Limb (tissue), 2 donors: ENCODE measurements around the gene CDK14.

ENCODE experiments used
- DNase-seq, 2 donors: peaks; one replicate each; pipeline ENCODE4 v3.0.0-alpha.2; 2016; ENCODE audit errors: extremely low spot score in 2 of 2

CDK14 gene

DNA sequence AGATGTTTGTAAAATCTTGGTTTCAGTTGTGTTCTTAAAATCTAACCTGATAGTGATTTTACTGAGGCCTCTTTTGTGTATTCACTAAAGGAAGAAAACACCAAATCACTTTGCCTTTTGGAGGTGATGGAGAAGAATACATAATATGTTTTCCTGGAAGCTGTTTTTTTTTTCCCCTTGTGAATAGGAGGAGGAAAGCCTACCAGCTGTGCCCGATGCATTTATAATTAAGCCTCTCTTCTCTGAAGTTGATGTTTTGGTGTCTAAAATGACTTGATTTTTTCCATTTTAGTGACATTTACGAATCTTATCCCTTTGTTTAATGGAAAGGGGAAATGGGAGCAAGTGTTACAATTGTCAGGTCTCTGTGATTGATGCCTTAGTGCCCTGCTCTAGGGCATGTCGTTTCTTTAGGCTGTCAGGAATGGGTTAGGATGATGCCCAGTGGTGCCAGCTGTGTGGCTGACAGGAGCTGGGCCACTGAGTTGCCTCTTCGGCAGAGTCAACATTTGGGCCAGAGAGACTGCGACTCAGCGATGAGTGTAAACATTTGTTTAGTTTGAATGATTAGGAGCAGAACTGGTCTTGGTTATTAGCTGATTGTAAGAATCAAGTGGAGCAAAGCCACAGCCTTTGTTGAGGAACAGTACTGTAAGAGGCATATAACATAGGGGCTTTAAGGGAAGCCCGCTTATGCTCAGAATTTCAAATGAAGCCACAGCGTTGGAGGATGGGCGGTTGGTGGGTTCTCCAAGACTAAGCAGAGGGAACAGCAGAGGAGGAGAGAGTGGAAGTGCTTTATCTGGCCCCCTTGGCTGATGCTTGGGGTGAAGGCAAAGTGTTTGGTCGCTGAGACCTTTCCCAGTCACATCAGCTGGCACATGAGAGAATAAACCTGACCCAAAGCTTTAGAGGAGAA lies 81.6 kb downstream of the CDK14 start:
- no peak for DNase-seq

DNA sequence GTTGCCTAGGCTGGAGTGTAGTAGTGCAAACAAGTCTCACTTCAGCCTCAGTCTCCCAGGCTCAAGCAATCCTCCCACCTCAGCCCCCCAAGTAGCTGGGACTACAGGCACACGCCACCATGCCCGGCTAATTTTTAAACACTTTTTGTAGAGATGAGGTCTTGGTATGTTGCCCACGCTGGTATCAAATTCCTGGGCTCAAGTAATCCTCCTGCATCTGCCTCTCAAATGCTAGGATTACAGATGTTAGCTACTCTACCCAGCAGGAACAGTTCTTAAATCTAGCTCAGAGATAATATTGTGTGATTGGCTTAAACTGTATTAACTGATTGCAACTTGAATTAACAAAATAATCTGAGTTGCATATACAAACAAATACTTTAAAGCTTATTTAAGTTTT lies 82.9 kb downstream of the CDK14 start:
- DNase-seq: no peak

DNA sequence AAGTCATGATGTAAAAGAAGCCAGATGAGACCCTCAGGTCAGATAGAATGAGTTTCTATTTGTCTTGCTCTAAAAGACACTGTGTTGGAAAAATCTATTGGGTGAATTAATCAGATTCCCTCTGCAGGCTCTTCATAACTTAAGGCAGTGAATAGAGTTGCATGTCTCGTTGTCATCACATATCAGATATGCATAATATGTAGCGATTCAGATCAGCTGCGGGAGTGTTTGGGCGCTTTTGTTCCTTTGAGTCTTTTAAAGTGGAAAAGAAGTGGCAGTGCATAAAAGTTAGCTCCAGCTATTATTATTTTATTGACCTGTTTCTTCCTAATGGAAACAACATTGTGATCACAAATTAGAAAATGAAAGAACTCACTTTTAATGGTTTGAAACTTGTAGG lies 84.4 kb downstream of the CDK14 start:
- DNase-seq: no peak

DNA sequence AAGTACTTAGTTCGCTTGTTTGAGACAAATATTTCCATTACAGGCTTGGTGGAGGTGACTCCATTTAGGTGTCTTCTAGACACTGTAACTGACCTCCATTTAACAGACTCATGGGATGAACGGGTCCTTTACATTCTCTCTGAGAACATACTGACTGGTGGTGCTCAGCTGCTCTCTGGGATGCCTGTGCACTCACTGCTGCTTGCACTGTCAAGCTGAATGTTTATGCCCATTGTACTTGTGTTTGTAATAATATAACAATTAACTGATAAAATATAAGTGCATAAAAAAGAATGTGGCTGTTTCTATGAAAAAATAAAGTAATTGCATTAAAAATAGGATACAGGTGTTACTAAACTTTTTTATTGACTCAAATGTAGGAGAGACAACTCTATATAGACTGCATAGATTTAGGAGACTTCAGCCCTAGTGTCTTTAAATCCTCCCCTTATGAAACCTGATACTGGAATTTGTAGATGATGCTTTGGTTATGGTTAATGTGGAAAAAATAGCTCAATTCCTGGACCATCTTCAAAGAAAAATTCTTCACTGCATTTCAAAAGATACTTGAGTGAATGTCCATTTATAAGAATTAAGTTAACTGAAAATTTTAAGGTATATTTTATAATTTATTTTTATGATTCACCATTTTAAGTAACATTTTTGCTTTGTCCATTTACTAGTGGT lies 85.4 kb downstream of the CDK14 start:
- no peak for DNase-seq

DNA sequence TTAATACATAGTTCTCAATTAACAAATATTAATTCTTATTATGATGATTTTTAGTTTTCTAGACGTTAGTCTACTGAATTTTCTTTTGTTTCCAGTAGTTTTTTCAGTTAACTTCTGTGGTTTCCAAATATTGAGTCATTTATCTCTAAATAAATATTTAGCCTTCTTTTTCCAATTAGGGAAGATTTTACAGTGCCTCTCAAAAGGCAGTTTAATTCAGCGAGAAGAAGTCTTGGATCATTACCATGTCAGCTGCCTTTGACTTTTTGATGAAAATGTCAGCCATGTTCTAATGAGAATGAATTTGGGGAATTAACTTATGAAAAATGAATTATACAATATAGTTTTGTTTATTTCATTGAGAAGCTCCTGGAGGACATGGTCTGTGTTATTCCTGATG lies 90.0 kb downstream of the CDK14 start:
- no peak for DNase-seq

DNA sequence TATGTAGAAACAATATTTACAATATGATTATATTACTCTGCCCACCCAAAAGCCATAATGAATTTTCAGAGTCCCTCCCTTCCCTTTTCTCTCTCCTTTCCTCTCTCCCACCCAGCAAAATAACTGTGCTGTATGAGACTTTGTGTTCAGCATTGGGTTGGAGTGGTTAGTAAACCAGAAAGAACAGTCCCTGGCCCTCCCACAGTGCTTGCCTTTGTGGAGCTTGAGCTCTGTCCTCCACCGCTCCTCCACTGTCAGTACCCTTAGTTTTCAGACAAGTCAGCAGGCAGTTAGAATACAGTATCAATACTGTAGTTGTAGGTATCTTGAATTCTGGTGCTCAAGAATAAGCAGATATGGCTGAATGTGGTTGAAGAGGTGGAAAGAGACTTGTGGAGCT lies 92.7 kb downstream of the CDK14 start:
- DNase-seq: no peak

DNA sequence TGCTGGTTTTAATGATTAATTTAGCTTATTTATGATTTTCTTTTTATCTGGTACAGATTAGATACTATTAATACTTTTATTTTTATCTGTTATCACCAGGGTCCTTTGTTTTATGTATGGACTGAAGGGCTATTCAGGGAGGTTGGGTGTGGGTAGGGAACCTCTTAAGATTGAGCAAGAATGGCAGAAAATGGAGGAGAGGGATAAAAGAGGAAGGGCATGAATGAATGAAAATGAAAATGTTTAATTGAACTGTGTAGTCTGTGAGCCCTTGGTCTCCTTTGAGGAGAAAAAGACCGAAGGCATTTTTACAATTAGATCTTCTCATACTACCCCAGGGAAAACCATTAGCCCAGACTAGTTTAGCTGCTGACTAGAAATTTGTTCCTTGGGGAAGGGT lies 93.1 kb downstream of the CDK14 start:
- no peak for DNase-seq

DNA sequence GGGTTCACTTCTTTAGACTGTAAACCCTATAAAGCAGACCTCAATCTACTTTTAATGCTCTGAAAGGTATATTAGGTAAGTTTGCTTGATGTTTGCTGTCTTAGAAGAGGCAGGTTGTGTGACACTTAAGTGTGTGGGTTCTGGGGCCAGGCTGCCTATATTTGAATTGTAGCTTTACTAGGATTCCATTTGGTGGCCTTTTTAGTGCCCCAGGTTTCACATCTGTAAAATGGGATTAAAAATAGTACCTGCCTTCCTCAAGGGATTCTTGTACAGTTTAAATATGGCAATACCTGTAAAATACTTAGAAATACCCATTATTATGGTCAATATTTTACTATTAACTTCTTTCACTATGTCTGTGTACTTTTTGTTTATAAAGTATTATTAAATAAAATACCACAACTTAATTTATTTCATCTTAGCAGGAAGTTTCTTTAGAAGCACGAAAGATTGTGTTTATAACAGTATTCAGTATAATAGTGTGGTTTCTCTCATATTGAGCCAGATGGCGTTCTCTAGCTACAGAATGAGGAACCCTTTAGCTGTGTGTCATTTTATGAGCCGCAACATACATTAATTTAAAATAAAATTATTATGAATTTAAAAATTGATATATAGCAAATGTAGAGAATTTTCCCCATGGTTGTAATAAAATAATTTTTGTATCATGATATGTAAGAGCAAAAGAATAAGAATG lies 94.2 kb downstream of the CDK14 start:
- no peak for DNase-seq

DNA sequence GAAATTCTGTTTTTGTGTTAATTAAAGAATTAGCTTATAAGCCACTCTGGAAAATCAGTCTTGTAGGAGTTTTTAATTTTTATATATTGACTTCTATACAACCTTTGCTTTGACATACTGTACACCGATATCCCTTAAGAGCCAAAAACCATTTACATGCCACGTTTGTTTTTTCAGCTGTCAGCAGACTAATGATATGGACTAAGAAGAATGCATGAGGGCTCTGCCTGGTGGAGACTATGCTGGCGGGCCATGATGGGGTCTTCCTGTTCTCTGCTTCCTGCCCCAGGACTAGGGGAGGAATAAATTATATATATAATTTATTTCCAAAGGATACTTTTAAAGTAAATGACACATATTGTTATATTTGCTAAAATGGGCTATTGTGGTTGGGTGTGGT lies 96.3 kb downstream of the CDK14 start:
- DNase-seq: no peak

DNA sequence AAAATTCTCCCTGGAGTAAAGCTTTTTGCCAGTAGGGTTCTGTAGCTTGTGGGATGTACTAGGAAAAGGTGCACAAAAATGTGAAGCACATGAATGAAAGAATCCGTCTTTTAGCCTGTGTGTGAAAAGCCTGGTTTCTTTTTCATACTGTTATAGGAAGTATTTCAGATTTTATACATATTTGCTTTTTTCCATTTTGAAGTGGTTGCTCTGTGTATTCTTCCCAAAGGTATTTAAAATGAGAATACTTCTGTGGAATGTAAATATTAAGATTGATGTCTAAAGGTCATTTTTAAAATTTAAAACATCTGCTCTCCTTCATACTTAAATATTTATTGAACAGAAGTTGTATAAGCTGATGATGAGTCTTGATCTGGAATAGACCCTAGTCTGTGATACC lies 96.8 kb downstream of the CDK14 start:
- DNase-seq: no peak

DNA sequence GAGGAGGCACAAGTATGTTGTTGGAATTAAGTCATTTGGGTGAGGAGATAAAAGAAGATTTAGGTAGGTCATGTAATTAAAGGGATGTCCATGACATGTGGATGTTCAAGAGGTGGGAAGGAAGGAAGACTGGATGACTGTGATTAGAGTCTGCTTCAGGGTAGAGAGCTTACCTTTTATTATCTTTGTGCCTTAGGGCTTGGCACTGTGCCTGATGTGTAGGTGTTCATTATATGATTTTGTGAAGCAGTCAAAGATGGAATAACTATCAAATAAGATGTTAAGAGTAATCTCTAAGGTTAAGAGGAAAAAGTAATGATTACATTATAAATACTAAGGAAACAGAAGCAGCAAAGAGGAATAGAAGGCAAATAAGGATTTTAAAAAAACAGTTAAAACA lies 97.8 kb downstream of the CDK14 start:
- no peak for DNase-seq

DNA sequence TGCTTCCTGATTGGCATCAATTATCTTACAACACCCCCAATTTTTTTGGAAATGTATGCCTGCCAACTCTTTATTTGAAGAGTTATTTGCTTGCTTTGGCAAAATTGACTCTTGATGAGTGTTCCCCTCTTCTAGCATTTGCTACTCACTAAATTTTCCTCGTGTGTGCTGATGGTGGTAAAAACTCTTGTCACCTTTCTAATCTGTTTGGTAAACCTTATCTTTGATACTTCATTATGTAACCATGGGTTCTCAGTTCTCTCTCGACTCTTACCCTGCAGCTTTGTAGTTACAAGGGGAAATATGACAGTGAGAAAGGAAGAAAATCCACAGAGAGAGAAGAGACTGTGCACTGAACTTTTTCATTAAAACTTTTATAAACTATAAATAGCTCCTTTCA lies 102.5 kb downstream of the CDK14 start:
- no peak for DNase-seq

DNA sequence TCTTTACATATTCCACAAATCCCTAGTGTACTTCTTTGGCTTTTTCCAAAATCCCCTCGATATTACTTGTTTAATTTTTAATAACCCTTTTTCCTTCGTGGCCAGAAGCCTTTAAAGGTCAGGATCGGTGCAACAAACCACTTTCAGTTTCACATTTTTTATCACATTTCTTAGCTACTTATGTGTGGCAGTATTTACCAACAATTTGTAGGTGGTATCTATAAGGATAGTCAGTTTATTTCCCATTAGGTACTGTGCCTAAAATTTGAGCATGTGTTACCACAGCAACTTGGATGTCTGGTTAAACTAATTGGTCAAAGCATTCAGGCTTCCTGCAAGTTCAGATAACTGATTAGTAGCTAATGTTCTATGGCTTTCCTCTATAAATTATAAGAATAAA lies 104.9 kb downstream of the CDK14 start:
- no peak for DNase-seq

DNA sequence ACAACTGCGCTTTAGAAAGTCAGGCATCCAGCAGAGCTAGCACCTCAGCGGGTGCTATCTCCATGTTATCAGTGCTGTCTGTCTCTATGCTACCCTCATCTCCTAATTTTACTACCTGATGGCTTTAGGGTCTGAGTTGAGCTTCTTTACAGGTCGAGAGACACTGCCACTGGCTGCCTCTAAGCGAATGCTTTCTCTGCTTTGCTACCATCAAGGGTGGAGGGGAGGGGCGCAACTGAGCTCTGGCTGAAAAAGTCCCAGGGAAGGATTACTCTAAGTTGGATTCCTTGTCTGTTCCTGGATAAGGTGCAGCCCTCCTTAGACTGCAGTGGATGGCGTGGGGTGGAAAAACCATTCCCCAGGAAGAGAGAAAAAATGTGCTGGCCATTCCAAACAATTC lies 105.7 kb downstream of the CDK14 start:
- no peak for DNase-seq

DNA sequence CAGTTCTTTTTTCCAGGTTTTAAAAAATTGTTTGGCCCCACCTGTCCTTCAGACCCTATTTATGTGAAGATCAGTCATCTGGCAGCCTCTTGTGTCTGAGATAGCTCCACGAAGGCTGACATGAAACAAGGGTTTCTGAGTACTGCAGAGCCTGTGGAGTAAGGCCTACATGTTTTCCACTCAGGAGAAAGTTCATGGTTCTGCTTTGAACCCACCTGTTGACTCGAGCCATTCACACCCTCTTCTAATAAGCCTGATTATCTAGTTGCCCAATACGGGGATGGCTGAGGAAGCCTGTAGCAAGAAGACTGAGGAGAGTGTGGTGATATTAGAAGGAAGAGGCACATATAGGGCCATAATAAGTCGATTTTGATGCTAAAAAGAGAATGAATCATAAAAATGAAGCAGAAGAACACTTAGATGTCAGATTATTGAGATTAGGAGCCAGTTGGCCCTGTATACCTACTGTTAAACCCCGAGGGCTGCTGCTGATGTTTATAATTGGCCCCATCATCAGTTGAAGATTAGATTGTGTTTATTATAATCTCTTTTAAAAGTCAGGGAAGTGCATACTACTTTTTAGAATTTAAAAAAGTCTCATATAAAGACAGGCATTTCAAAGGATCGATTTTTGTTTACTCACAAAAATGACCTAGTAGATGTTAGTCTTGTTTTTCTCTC lies 109.4 kb downstream of the CDK14 start:
- DNase-seq: no peak

DNA sequence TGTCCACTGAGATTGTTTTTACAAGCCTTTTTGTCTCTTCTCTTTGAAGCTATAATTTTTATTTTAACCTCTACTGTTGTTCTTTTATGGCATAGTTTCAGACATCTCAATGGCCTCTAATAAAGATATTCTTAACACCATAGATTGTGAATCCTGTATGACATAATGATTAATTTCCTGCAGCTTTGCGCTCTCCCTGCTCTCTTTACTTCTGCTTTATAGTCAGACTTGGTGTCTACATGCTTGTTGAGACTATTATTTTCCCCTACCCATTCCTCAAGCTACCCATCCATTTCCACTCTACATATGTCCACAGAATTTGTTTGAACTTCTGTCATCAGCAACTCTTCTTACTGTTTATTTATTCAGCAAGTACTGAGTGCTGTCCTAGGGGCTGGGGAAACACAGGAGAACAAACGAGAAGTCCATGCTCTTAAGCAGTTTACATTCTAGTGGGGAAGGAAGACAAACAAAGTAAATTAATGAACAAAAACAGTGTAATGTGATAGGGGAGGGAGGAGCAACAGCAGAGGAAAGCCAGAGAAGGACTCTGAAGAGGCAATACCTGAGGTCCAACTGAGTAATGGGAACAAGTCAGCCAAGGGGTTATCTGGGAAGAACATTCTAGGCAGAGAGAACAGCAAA lies 110.1 kb downstream of the CDK14 start:
- DNase-seq: no peak

DNA sequence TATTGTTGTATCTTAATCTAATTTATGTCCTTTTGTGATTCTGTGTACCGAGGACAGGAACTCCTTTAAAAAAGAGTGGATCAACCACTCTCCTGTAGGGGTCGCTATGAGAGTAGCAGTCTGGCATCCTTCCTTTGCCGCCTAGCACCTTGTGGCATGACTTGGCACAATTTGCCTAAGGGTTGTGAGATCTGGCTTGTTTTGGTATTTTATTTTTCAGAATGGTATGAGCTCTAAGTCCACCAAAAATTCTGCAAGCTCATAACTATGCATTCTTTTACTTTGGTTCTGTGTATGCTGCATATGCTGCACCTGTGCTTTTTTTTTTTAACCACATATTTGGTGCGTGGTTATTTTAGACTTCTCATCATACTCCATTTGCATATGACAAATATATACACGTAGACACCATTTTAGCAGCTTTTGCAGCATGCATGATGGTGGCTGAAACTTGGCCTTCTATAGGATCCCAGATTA lies 112.8 kb downstream of the CDK14 start:
- no peak for DNase-seq

DNA sequence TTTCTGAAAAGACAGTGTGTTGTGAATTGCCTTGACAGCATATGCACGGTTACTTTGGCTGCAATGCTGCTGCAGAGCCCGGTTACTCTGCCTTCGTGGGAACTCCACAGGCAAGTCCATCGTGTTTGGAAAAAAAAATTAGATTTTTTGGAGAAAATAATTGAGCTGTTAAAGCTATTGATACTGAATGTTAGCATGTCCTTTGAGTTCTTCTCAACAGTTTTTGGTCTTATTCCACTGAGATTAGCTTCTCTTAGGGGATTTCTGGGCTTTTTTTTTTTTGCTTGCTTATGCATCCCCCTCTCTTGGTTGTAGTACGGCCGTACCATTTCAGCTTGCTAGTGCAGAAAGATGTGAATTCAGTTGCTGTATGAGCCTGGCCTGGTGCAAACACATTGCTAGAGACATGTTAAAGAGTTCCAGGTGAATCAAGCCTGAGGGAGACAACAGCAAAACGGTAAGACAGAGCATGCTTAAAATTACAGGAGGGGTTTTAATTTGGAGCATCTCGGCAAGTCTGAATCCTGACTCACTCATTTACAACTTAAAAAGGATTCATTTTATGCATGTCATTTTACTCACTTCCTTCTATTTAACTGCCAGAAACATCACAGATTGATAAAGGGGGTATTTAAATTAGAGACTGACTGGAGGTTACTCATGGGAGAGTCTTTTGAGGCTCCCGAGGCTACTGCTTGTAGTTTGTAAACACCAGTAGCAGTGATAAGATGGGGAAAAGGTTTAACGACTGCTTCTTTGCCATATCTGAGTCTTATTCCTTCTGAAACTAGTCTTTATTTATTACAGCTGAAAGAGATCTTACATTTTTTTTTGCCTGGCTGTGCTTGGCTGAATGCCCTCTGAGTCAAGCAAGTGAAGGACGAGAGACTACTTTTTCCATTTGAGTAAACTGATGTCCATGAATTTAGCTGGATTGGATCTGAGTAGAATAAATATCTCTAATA lies 113.7 kb downstream of the CDK14 start:
- no peak for DNase-seq

DNA sequence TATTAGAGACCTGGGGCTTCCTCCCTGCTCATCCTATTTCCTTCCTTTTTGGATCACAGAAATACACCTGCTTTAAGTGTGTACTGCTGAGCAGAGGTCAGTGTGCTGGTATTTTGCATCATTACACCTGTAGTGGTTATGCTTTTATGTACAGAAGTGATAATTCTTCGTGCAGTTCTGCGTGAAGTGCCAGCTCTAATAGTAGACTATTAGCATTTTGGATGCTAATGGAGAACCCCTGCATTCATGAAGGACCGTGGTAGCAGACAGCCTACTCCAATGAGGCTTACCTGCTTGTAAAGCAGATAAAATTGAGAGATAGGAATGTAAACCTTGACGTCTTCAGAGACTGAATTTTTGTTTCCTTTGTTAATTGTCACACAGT lies 114.3 kb downstream of the CDK14 start:
- no peak for DNase-seq

DNA sequence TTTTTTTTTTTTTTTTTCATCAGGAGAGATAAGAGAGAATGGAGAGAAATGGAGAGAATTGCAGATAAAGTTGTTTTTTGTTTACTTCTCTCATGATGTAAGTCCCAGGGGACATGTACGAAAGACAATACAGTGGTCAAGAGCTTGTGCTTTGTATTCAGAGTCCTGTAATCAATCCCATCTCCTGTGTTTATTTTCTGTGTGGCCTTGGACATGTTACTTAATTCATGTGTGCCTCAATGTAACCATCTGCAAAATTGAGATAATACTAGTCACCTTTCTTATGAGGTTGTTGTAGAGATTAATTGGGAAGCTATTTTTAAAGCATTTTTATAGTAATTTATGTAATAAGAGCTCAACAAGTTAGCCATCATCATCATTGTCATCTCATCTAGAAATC lies 117.5 kb downstream of the CDK14 start:
- DNase-seq: no peak
